CD4-positive, alpha-beta T cell (primary cell): ENCODE measurements around the gene FCHSD2. TPM values are rescaled to one million over a fixed set of nuclear protein-coding genes. Genes with fewer than 3 reads are reported as not detected.

Source experiments
- ATAC-seq: fragments of 200-7000 bp; cut with Tn5 transposase; one replicate; pipeline ENCODE4 v1.10.0; 2022; ENCODE audit warnings: mild to moderate bottlenecking; ENCODE audit not compliant: poor library complexity
- CTCF ChIA-PET: fragments of 350-600 bp; sonication (Branson Sonifier 250); formaldehyde crosslinking; loops from one replicate; lab custom pipeline; 2021; ENCODE audit warnings: antibody characterized with exemption, inconsistent platforms; lab: Charles Lee
- POLR2A ChIA-PET: fragments of 350-600 bp; sonication (Branson Sonifier 250); formaldehyde crosslinking; loops from one replicate; lab custom pipeline; 2021; ENCODE audit warnings: antibody characterized with exemption, inconsistent platforms; lab: Charles Lee
- DNase-seq, 14 experiments: peaks; one replicate each; pipeline ENCODE4 v3.0.0-alpha.2; 2013 to 2020; ENCODE audit warnings: mixed read lengths in 2 of 14
- H3K27ac ChIP-seq, 2 donors: one replicate each; pipeline versions ENCODE4 v1.5.1 to v1.7.0; 2013; ENCODE audit warnings: low read length in 2 of 2, low read depth in 1 of 2, mild to moderate bottlenecking in 1 of 2
- H3K27me3 ChIP-seq, 2 experiments: 1 replicate in 1 of 2; 2 replicates in 1 of 2; pipeline versions ENCODE4 v1.6.1 to v1.7.0; 2013; ENCODE audit warnings: low read length in 2 of 2, control low read depth in 1 of 2, mild to moderate bottlenecking in 1 of 2, moderate library complexity in 1 of 2; ENCODE audit not compliant: insufficient read depth in 2 of 2, control insufficient read depth in 1 of 2
- H3K36me3 ChIP-seq: one replicate; pipeline ENCODE4 v1.6.1; 2013; ENCODE audit warnings: low read length, control low read depth; ENCODE audit not compliant: insufficient read depth
- H3K4me1 ChIP-seq: one replicate; pipeline ENCODE4 v1.6.1; 2013; ENCODE audit warnings: low read length, control low read depth; ENCODE audit not compliant: insufficient read depth
- H3K4me3 ChIP-seq: one replicate; pipeline ENCODE4 v1.5.1; 2013; ENCODE audit warnings: mild to moderate bottlenecking, low read length, moderate library complexity
- H3K9me3 ChIP-seq, 2 experiments: 1 replicate in 1 of 2; 2 replicates in 1 of 2; pipeline versions ENCODE4 v1.6.1 to v1.7.0; 2013; ENCODE audit warnings: low read length in 2 of 2, mild to moderate bottlenecking in 2 of 2, control low read depth in 1 of 2, moderate library complexity in 1 of 2; ENCODE audit not compliant: control insufficient read depth in 1 of 2, insufficient read depth in 1 of 2
- H3K27ac Mint-ChIP-seq: one replicate; pipeline ENCODE4 v1.8.0; 2020; ENCODE audit warnings: mixed read lengths
- H3K27me3 Mint-ChIP-seq: one replicate; pipeline ENCODE4 v1.8.0; 2021; ENCODE audit warnings: mixed read lengths
- H3K36me3 Mint-ChIP-seq: one replicate; pipeline ENCODE4 v1.8.0; 2021; ENCODE audit warnings: low read depth, mixed read lengths
- H3K4me1 Mint-ChIP-seq: one replicate; pipeline ENCODE4 v1.8.0; 2021; ENCODE audit warnings: low read depth, mixed read lengths
- H3K4me3 Mint-ChIP-seq: one replicate; pipeline ENCODE4 v1.8.0; 2020; ENCODE audit warnings: mild to moderate bottlenecking, mixed read lengths
- H3K9me3 Mint-ChIP-seq: one replicate; pipeline ENCODE4 v1.8.0; 2020; ENCODE audit warnings: mixed read lengths
- CTCF ChIP-seq: fragments of 200-600 bp; IDR thresholded peaks from one replicate; pipeline ENCODE4 v1.8.0; 2022; ENCODE audit warnings: antibody characterized with exemption, mild to moderate bottlenecking
- intact Hi-C, 2 experiments: fragments of 100-400 bp; cut with DNase I in 1 of 2; cut with micrococcal nuclease in 1 of 2; formaldehyde crosslinking; loops; one replicate each; pipeline versions ENCODE4 v1.15.1 to v1.9.0; 2023 to 2025; cut with DNase I, micrococcal nuclease
- total RNA-seq, 174 experiments: library from RNA in 2 of 174; stranded (reverse) in 2 of 174; gene quantifications; one replicate each; pipeline ENCODE4 v1.2.3 and lab custom pipeline; 2021 to 2026

The FCHSD2 gene
- total RNA-seq, 2 experiments from 2014 or later = 48.6 to 50.7 TPM

GRCh38 chr11:72968390-72968789 is 173.7 kb downstream of the FCHSD2 start:
- no peaks in the 10 kb centered on the region for H3K27me3 ChIP-seq
- Mint-ChIP-seq H3K4me3 (no peak overlapping the region), H3K4me1 (peaks cover 36% of the 10 kb centered on the region), H3K9me3 (no peaks in the 10 kb centered on the region), H3K36me3 (peaks cover 36% of the 10 kb centered on the region), H3K27ac (no peak overlapping the region), H3K27me3 (no peaks in the 10 kb centered on the region)
- DNase-seq (no peak), ATAC-seq (no peak)
- CTCF ChIA-PET = no interaction called here
- peaks cover 5% of the 10 kb centered on the region for H3K4me1 ChIP-seq
- no peak overlapping the region for H3K27ac ChIP-seq
- intact Hi-C loops = no loop called here
- H3K4me3 ChIP-seq = no peak overlapping the region
- POLR2A ChIA-PET = no interaction called here
- no peak for TF ChIP-seq CTCF
- H3K36me3 ChIP-seq = no peaks in the 10 kb centered on the region
- no peaks in the 10 kb centered on the region for H3K9me3 ChIP-seq

DNA sequence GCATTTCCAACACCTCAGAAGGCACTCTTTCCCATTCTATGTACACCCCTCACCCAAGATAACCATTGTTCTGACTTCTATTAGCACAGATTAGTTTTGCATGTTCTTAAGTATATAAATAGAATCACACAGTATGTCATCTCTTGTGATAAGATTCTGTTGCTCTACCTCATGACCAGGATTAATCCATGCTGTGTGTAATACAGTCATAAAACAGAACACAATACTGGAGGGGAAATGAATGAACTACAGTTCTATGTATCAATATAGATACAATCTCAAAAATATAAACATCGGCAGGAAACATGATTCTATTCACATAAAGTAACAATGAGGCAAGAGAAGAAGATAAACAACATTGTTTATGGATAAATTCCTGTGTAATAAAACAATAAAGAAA is 176.4 kb downstream of the FCHSD2 start:
- H3K36me3 Mint-ChIP-seq = peaks cover 27% of the 10 kb centered on the region
- Histone ChIP-seq H3K27ac (no peak overlapping the region), H3K4me3 (no peak overlapping the region), H3K27me3 (no peaks in the 10 kb centered on the region), H3K36me3 (no peaks in the 10 kb centered on the region), H3K9me3 (no peaks in the 10 kb centered on the region), H3K4me1 (peaks cover 3% of the 10 kb centered on the region)
- no peak for TF ChIP-seq CTCF
- H3K9me3 Mint-ChIP-seq = no peaks in the 10 kb centered on the region
- H3K4me3 Mint-ChIP-seq = no peak overlapping the region
- H3K27me3 Mint-ChIP-seq = no peaks in the 10 kb centered on the region
- H3K4me1 Mint-ChIP-seq = peaks cover 18% of the 10 kb centered on the region
- POLR2A ChIA-PET = no interaction called here
- CTCF ChIA-PET = no interaction called here
- H3K27ac Mint-ChIP-seq = no peak overlapping the region
- intact Hi-C loops = no loop called here
- ATAC-seq (no peak), DNase-seq (no peak)

DNA sequence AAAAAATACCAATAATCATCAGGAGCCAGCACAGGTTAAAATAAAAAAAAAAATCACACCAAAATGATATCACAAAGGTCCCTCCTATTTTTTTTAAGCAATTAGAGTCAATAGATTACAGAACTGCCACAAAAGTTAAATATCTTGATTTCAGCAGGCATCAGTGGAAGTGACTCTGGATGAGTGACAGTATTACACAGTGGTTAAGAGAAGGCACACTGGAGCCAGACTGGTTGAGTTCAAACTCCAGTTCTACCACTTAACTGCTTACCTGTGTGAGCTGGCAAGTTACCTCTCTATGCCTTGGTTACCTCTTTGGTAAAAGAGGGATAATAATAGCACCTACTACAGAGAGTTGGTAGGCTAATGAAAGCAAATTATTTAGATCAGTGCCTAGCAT is 179.4 kb downstream of the FCHSD2 start:
- Histone ChIP-seq H3K4me3 (no peak overlapping the region), H3K27me3 (no peaks in the 10 kb centered on the region), H3K9me3 (no peaks in the 10 kb centered on the region), H3K4me1 (no peaks in the 10 kb centered on the region), H3K27ac (no peak overlapping the region), H3K36me3 (no peaks in the 10 kb centered on the region)
- CTCF ChIA-PET = no interaction called here
- DNase-seq (no peak), ATAC-seq (no peak)
- no peaks in the 10 kb centered on the region for H3K4me1 Mint-ChIP-seq
- H3K27me3 Mint-ChIP-seq = no peaks in the 10 kb centered on the region
- no peaks in the 10 kb centered on the region for H3K9me3 Mint-ChIP-seq
- intact Hi-C loops = loop anchor here in 1 of 2 experiments (5.0 kb wide), 1 partner anchor 520 kb away; no protein-coding TSS in a partner anchor
- H3K36me3 Mint-ChIP-seq = peaks cover 37% of the 10 kb centered on the region
- TF ChIP-seq CTCF = no peak
- POLR2A ChIA-PET = no interaction called here
- H3K27ac Mint-ChIP-seq = no peak overlapping the region
- H3K4me3 Mint-ChIP-seq = no peak overlapping the region
